Activated CD8-positive, alpha-beta memory T cell treated with anti-CD3 and anti-CD28 coated beads, Interleukin-2, amount 50 U/mL, for 24 hours (primary cell): ENCODE results near the gene GAB1.
"Not testable (repeated sequence)": the region's sequence is repeated elsewhere in the genome, so short reads cannot be mapped to it uniquely, and the experiment has no call there.

Source experiments
- DNase-seq: peaks from one replicate; pipeline ENCODE4 v3.0.0-alpha.2; 2020; ENCODE audit errors: extremely low read depth

Gene GAB1

GRCh38 chr4:143338313-143338712 lies 1.6 kb downstream of the GAB1 start:
- DNase-seq: no peak

- no peak for DNase-seq
Measured at GRCh38 chr4:143339497-143339896, 2.8 kb downstream of the GAB1 start.

GRCh38 chr4:143341186-143341755 lies 4.6 kb downstream of the GAB1 start:
- no peak for DNase-seq

GRCh38 chr4:143343276-143343831 lies 6.7 kb downstream of the GAB1 start:
- no peak for DNase-seq

- no peak for DNase-seq
Measured at GRCh38 chr4:143344041-143344440, 7.4 kb downstream of the GAB1 start.

- no peak for DNase-seq
Measured at GRCh38 chr4:143344774-143345173, 8.1 kb downstream of the GAB1 start.

GRCh38 chr4:143345356-143345755 lies 8.7 kb downstream of the GAB1 start:
- DNase-seq: no peak

GRCh38 chr4:143346206-143346605 lies 9.5 kb downstream of the GAB1 start:
- no peak for DNase-seq

- DNase-seq: no peak
Measured at GRCh38 chr4:143347484-143348111, 10.9 kb downstream of the GAB1 start.

- DNase-seq: no peak
Measured at GRCh38 chr4:143348233-143349077, 11.8 kb downstream of the GAB1 start.

GRCh38 chr4:143349858-143350527 lies 13.3 kb downstream of the GAB1 start:
- not testable (repeated sequence) for DNase-seq

GRCh38 chr4:143351149-143351691 lies 14.5 kb downstream of the GAB1 start:
- DNase-seq: no peak

- no peak for DNase-seq
Measured at GRCh38 chr4:143351774-143352451, 15.2 kb downstream of the GAB1 start.

GRCh38 chr4:143352720-143353119 lies 16.0 kb downstream of the GAB1 start:
- no peak for DNase-seq

GRCh38 chr4:143353797-143354196 lies 17.1 kb downstream of the GAB1 start:
- no peak for DNase-seq

- DNase-seq: no peak
Measured at GRCh38 chr4:143354990-143355389, 18.3 kb downstream of the GAB1 start.

GRCh38 chr4:143355540-143356217 lies 19.0 kb downstream of the GAB1 start:
- DNase-seq: no peak

- DNase-seq: no peak
Measured at GRCh38 chr4:143356493-143356892, 19.8 kb downstream of the GAB1 start.

GRCh38 chr4:143357161-143357845 lies 20.6 kb downstream of the GAB1 start:
- no peak for DNase-seq

- no peak for DNase-seq
Measured at GRCh38 chr4:143358419-143358818, 21.7 kb downstream of the GAB1 start.
